Forelimb muscle (tissue), 1 donor: ENCODE results near the gene WNT7A. TPM values are rescaled to one million over a fixed set of nuclear protein-coding genes. Genes with fewer than 3 reads are reported as not detected.
A peak's percentile ranks its signal among the peaks of the same experiment; 100 is the strongest.
"Not testable (repeated sequence)": the region's sequence is repeated elsewhere in the genome, so short reads cannot be mapped to it uniquely, and the experiment has no call there.

ENCODE experiments used
- DNase-seq: peaks from one replicate; pipeline ENCODE4 v3.0.0-alpha.2; 2013; ENCODE audit warnings: low read depth
- polyA plus RNA-seq: library from polyadenylated mRNA; unstranded; fragments of 120-200 nt; gene quantifications from one replicate; pipeline ENCODE4 v1.2.1, GENCODE V29; 2013; ENCODE audit not compliant: insufficient read length

WNT7A gene
- polyA plus RNA-seq = not detected

DNA sequence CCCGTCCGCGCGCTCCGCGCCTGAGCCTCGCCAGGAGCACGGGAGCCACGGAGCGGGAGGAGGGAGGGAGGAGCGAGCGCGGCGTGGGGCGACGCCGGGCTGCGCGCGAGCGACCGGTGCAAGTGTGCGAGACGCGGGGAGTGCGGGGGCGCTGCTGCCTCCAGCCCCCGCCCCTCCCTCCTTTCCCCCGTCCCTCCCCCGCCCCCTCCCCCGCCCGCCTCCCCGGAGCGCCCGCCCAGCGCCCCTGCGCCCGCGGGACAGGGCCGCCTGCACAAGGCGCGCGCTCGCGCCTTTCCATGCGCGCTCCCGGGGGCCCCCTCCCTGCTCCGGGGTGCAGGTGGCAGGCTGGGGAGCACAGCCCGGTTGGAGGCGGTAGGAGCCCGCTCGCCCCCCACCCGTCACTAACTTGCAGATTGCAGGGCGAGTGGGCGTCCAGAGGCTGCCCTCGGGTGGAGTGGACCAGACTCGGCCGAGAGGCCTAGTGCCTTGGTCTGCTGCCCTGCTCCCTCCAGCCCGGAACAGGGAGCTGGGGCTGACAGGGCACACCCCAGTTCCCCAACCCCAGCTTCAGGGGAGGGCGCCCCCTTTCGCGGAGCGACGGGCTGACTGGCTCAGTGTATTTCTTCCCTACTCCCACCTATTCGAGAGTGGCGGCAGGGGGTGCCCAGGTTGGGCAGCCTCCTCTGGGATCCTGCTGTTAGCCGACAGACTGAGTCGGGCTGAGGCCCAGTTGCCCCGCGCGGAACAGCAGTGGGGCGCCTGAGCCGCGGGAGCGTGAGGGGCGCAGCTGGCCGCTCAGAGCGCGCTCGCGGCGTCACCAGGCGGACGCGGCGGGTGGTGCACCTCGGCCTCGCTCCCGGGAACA, at the start of gene WNT7A:
Gene WNT7A (minus strand): TSS at position 126 of the 865 bp plus-strand sequence. CDS start 255 bp downstream, outside the sequence.
- no peak for DNase-seq

DNA sequence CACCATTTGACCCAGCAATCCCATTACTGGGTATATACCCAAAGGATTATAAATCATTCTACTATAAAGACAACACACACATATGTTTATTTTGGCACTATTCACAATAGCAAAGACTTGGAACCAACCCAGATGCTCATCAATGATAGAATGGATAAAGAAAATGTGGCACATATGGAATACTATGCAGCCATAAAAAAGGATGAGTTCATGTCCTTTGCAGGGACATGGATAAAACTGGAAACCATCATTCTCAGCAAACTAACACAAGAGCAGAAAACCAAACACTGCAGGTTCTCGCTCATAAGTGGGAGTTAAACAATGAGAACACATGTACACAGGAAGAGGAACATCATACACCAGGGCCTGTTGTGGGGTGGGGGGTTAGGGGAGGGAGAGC, 48.9 kb upstream of the WNT7A start:
- not testable (repeated sequence) for DNase-seq

- no peak for DNase-seq
Measured at GRCh38 chr3:13927295-13927694, 47.4 kb upstream of the WNT7A start.

DNA sequence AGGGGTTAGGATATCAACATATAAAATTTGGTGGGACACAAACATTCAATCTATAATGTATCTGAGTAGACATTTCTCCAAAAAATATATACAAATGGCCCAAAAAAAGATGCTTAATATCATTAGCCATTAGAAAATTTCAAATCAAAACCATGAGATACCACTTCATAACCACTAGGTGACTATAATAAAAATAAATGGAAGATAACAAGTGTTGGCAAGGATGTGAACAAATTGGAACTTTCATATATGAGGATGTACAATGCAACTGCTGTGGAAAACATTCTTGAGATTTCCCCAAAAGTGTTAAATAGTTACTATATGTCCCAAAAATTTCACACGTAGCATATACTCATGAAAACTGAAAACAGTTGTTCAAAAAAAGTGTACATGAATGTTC, 36.5 kb upstream of the WNT7A start:
- DNase-seq = no peak

GRCh38 chr3:13902648-13903238, 22.9 kb upstream of the WNT7A start:
- no peak for DNase-seq

DNA sequence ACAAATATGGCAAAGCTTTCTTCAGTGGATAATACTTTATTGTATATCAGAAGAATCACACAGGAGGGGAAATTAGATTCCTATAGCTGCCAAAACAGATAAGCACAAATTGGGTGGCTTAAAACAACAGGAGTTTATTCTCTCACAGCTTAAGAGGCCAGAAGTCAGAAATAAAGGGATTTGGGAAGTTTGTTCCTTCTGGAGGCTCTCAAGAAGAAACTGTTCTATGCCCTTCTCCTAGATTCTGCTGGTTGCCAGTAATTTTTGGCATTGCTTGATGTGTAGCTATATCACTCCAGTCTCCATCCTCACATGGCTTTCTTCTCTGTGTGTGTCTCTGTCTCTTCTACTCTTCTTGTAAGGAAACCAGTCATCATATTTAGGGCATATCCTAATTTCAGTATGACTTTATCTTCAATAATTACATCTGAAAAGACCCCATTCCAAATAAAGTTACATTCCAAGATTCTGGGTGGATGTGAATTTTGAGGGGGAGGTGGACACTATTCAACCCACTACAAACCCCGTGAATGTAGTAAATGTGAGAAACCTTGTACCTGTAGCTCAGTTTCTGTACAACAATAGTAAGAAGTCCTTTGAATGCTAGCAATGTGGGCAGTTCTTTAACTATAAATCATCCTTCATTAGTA, 22.2 kb upstream of the WNT7A start:
- DNase-seq = no peak

- no peak for DNase-seq
Measured at GRCh38 chr3:13898346-13898745, 18.5 kb upstream of the WNT7A start.

DNA sequence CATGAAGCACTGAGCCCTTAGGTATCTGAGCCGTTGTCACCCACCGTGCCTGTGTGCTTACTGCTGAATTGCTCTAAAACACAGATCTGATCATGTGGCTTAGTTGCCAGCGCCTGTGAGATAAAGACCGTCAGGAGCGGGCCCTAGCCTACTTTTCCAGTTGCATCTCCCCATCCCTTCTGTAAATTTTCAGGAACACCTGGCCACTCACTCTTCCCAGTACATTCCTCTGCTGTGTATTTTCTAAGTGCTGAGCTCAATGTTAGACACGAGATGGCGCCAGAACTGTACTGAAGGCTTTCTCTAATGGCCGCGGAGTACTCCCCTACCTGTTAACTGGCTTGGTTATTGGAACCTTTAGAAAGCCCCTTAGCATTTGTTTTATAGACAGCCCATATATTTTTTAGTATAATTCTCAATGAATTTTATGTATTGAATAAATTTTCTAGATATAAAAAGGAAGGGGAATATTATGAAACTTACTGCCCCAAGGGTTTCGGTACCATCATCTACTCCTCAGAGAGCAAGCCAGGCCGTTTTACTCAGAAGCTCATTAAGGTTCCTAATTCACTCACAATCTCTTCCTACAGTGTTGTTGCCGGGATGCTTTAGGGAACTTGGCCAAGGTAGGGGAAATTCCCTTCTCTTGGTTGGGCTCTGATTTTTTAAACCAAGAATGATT, 16.7 kb upstream of the WNT7A start:
- DNase-seq = peak; percentile 20

DNA sequence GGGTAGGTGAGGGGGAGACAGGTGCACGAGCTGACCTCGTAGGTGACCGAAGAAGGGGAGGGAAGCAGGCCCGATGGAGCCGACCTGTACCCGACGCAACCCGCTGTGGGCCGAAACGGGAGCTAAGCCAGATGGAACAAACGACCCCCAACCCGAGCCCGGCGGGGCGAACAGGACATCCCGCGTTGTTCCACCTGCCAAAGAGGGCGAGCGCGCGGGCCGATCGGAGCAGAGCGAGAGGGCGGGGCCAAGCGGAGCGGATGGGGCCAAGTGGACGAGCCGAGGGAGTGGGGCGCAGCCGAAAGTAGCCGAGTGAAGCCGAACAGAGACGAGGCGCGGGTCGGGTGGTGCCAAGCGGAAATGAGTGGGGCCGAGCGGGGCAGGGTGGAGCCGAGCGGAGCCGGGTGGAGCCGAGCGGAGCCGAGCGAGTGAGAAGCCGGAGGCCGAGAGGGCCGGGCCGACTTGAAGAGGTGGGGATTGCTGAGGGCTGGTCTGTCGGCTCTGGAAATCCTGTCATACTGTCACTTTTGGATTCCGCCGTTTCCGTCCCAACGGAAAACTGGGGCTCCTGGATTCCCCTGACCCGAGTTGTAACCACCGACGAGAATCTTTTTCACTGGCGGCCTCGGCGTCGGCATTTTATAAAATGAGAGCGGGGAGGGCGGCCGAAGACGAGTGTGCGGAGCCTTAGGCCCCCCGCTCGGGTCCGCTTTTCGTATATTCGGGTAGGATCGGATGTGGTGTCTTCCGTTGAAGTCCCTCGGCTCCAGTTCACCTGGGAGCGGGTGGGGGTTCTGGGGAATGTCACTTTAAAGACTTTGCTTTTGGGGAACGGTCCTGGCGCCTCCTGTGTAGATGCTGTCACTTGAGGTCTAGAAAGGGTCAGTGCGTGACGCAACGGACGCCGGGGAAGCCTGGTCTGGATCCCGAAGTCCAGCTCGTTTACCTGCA, 15.6 kb upstream of the WNT7A start:
- peak; percentile 81 for DNase-seq

GRCh38 chr3:13894807-13895154, 14.9 kb upstream of the WNT7A start:
- DNase-seq = no peak

GRCh38 chr3:13894096-13894806, 14.4 kb upstream of the WNT7A start:
- DNase-seq = no peak

DNA sequence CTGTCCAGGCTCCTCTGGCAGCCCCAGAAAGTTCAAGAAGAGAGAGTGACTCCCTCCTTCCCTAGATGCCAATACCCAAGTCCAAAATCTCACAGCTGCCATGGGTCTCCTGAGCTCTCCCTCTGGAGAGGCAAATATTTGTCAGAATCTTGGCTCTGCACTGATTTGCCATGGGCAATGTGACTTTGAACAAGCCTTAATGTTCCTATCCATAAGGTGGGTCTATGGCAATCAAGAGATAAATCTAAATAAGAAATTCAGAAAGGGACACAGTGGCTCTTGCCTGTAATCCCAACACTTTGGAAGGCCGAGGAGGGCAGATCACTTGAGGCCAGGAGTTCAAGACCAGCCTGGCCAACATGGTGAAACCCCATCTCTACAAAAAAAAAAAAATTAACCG, 12.4 kb upstream of the WNT7A start:
- no peak for DNase-seq

- no peak for DNase-seq
Measured at GRCh38 chr3:13891492-13892073, 11.7 kb upstream of the WNT7A start.

DNA sequence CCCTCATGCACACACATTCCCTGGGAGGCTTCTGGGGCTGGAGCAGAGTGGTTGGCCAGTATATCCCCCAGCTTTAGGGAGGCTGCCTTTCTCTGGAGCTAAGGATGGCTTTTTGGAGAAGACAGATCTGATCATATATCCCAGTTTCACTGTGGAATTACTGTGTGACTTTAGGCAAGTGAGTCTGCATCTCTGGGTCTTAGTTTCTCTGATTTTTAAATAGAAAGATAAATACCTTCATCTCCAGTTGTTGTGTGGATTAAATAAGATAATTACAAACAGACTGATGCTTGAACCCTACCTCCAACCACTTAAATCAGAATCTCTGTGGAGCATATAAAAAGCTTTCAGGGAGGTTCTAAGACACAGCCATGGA, 11.1 kb upstream of the WNT7A start:
- DNase-seq = no peak

GRCh38 chr3:13890377-13891016, 10.6 kb upstream of the WNT7A start:
- no peak for DNase-seq

DNA sequence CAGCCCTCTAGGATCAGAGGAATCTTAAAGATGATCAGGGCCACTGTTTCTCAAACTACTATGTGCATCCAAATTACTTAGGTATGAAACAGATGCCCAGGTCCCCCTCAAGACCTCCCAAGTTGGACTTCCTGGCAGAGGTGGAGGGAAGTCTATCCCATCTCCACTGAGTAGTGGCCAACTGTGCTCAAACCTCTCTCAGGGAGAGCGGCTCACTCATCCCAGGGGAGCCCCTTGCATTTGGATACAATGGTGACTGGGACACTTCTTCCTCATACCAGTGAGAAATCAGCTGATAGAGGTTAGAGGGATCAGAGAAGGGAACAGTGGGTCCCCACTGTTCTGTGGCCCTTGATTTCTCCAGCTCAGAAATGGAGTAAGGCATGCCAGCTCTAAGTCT, 8.7 kb upstream of the WNT7A start:
- DNase-seq = no peak

GRCh38 chr3:13887495-13888300, 7.8 kb upstream of the WNT7A start:
- DNase-seq = no peak

DNA sequence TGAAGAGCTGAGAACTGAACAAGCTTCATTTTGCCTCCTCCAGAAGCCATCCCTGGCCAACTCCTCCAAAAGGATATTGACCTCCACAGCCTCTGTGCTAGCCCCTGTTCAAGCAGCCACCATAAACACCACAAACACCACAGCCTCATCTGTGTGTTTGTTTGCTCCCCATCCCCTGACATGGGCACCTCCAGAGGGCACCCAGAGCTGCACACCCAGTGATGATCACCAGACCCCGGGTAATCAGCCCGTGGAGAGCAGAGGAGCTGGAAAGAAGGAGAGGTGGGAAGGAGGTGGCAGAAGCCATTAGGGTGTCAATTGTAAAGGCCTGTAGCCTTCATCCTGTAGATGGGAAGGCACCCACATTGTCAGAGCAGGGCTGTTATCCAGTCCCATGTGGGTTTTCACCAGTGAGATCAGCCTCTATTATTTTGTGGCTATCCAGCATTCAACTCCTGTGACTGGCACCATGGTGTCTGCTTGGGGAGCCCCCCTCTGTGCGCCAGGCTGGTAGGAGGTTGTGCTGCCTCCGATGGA, 6.8 kb upstream of the WNT7A start:
- no peak for DNase-seq

DNA sequence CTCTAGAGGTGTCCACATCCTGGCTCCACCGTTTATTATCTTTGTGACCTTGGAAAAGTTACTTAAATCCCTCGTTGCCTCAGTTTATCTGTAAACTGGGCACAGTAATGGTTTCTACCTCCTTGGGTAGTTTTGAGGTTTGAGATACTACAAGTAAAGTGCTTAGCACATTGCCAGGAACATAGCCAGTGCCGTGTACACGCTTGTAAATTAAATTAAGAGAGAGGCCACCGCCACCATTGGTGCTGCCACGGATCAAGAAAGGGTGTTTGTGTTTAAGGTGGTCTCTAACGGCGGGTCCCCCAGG, 5.8 kb upstream of the WNT7A start:
- no peak for DNase-seq
